HFFc6 (cell line): ENCODE data around the gene PSMD11. TPM values are rescaled to one million over a fixed set of nuclear protein-coding genes. Genes with fewer than 3 reads are reported as not detected.

ENCODE experiments used
- DNase-seq: peaks from one replicate; pipeline ENCODE4 v3.0.0-alpha.2; 2018
- H3K27ac Mint-ChIP-seq: 2 replicates; pipeline ENCODE4 v1.8.0; 2020; ENCODE audit warnings: mild to moderate bottlenecking, mixed read lengths
- H3K27me3 Mint-ChIP-seq: 2 replicates; pipeline ENCODE4 v1.8.0; 2021; ENCODE audit warnings: mild to moderate bottlenecking, moderate library complexity, mixed read lengths; ENCODE audit not compliant: insufficient read depth
- H3K36me3 Mint-ChIP-seq: 2 replicates; pipeline ENCODE4 v1.8.0; 2021; ENCODE audit warnings: low read depth, mixed read lengths
- H3K4me1 Mint-ChIP-seq: 2 replicates; pipeline ENCODE4 v1.8.0; 2020; ENCODE audit warnings: low read depth, mixed read lengths
- H3K4me3 Mint-ChIP-seq: 2 replicates; pipeline ENCODE4 v1.8.0; 2020; ENCODE audit warnings: mild to moderate bottlenecking, moderate library complexity, mixed read lengths
- H3K9me3 Mint-ChIP-seq: 2 replicates; pipeline ENCODE4 v1.8.0; 2020; ENCODE audit warnings: mild to moderate bottlenecking, mixed read lengths
- CTCF ChIP-seq: fragments of 200-600 bp; sonication (generic); IDR thresholded peaks from 2 replicates; pipeline ENCODE4 v1.5.0; 2021; ENCODE audit warnings: antibody characterized with exemption, mild to moderate bottlenecking
- total RNA-seq, 6 experiments: library from RNA; stranded (reverse); fragmentation: NEBNext Ultra II Directional; extraction: Animal tissue kit (Norgen Biotek cat#: 25700); gene quantifications; 2 replicates in 1 of 6; 3 replicates in 5 of 6; pipeline ENCODE4 v1.2.3, GENCODE V29; 2021

PSMD11 gene
- total RNA-seq, 6 experiments from 2014 or later: 105 to 121 (median 110) TPM

- Mint-ChIP-seq H3K9me3 (no peaks in the 10 kb centered on the region), H3K27me3 (no peaks in the 10 kb centered on the region; the same call in 1 of the 2 replicates), H3K27ac (peak overlapping the region; percentile 80), H3K36me3 (no peaks in the 10 kb centered on the region), H3K4me3 (peak overlapping the region; percentile 77), H3K4me1 (peaks cover 40% of the 10 kb centered on the region)
- no peak for TF ChIP-seq CTCF
- DNase-seq: peak; percentile 44
Measured at GRCh38 chr17:32504166-32504990, 60.1 kb downstream of the PSMD11 start.

- H3K27me3 Mint-ChIP-seq: peaks cover 9% of the 10 kb centered on the region
- H3K36me3 Mint-ChIP-seq: no peaks in the 10 kb centered on the region
- no peak overlapping the region for H3K27ac Mint-ChIP-seq
- DNase-seq: no peak
- no peak overlapping the region for H3K4me3 Mint-ChIP-seq
- H3K4me1 Mint-ChIP-seq: peaks cover 19% of the 10 kb centered on the region
- no peaks in the 10 kb centered on the region for H3K9me3 Mint-ChIP-seq
- no peak for TF ChIP-seq CTCF
Measured at GRCh38 chr17:32508926-32509325, 64.6 kb downstream of the PSMD11 start.

- H3K4me3 Mint-ChIP-seq: no peak overlapping the region
- peaks cover 4% of the 10 kb centered on the region for H3K4me1 Mint-ChIP-seq
- H3K9me3 Mint-ChIP-seq: no peaks in the 10 kb centered on the region
- DNase-seq: no peak
- H3K27ac Mint-ChIP-seq: no peak overlapping the region
- H3K27me3 Mint-ChIP-seq: peaks cover 11% of the 10 kb centered on the region
- H3K36me3 Mint-ChIP-seq: no peaks in the 10 kb centered on the region
- no peak for TF ChIP-seq CTCF
Measured at GRCh38 chr17:32510466-32510865, 66.2 kb downstream of the PSMD11 start.

GRCh38 chr17:32512328-32512727 lies 68.0 kb downstream of the PSMD11 start:
- Mint-ChIP-seq H3K36me3 (no peaks in the 10 kb centered on the region), H3K27ac (no peak overlapping the region), H3K4me1 (peaks cover 6% of the 10 kb centered on the region; the same call in 1 of the 2 replicates), H3K4me3 (no peak overlapping the region), H3K27me3 (peaks cover 11% of the 10 kb centered on the region), H3K9me3 (no peaks in the 10 kb centered on the region)
- no peak for TF ChIP-seq CTCF
- no peak for DNase-seq

GRCh38 chr17:32513579-32513978 lies 69.3 kb downstream of the PSMD11 start:
- Mint-ChIP-seq H3K9me3 (no peaks in the 10 kb centered on the region), H3K36me3 (no peaks in the 10 kb centered on the region), H3K4me1 (peaks cover 7% of the 10 kb centered on the region; the same call in 1 of the 2 replicates), H3K27ac (no peak overlapping the region), H3K27me3 (peaks cover 11% of the 10 kb centered on the region), H3K4me3 (no peak overlapping the region)
- DNase-seq: no peak
- no peak for TF ChIP-seq CTCF
